Kidney epithelial cell (primary cell): ENCODE measurements around the gene ACTL6B. TPM values are rescaled to one million over a fixed set of nuclear protein-coding genes. Genes with fewer than 3 reads are reported as not detected.
A peak's percentile ranks its signal among the peaks of the same experiment; 100 is the strongest.

Experiments used
- DNase-seq: peaks from one replicate; pipeline ENCODE4 v3.0.0-alpha.2; 2010; ENCODE audit warnings: low read depth
- H3K27me3 ChIP-seq: 2 replicates; pipeline ENCODE4 v1.6.0; 2011; ENCODE audit warnings: low read length; ENCODE audit not compliant: control insufficient read depth, insufficient read depth
- H3K36me3 ChIP-seq: 2 replicates; pipeline ENCODE4 v1.5.1; 2011; ENCODE audit warnings: low read length; ENCODE audit not compliant: control insufficient read depth, insufficient read depth
- H3K4me3 ChIP-seq: 2 replicates; pipeline ENCODE4 v1.5.1; 2011; ENCODE audit warnings: low read depth, mild to moderate bottlenecking, control low read depth, low read length
- total RNA-seq: library from RNA; depleted of rRNA; stranded (reverse); fragments of >200 nt; gene quantifications from 2 replicates; pipeline ENCODE4 v1.2.3, GENCODE V29; 2015
- TF ChIP-seq, protein P1 (sequence below): IDR thresholded peaks from 2 replicates; pipeline ENCODE4 v1.5.1; 2011; ENCODE audit warnings: mild to moderate bottlenecking, moderate library complexity, low read length, control low read depth, inconsistent platforms; ENCODE audit not compliant: insufficient read depth, poor library complexity, severe bottlenecking

Gene ACTL6B
- total RNA-seq, 1 donor from 2014 or later, result not detected

DNA sequence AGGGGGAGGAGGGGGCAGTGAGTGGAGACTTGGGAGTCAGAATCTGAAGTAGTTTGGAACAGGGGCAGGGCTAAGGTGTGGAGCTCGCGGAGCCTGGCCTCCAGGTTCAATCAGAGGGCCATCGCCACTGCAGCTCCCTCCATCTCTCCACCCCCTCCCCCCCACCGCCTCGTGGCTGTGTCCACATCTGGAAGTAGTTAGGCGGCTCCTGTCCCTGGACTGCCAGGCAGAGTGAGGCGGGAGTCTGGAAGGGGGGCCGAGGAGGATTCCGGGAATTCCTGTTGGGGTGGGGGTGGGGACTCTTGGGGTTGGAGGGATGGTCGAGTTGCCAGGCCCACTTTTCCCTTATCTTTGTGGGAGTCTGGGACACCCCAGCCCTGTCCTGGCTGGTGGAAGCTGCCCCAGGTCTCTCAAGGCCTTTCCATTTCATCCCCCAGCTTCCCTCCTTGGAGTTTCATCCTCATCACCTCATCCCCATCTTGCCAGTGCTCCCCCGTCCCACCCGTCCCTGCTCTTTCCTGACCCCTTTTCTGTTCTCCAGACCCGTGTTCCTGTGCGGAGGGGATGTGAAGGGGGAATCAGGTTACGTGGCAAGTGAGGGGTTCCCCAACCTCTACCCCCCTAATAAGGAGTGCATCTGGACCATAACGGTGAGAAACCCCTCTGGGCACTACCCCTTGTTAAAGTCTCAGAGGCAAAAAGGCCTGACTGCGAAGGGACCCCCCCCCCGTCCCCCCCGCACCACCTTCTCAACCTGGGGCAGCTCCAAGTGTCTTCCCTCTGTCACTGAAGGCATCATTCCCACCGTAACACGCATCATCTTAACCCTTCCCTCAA lies 53.1 kb downstream of the ACTL6B start:
- TF ChIP-seq, protein P1, sequence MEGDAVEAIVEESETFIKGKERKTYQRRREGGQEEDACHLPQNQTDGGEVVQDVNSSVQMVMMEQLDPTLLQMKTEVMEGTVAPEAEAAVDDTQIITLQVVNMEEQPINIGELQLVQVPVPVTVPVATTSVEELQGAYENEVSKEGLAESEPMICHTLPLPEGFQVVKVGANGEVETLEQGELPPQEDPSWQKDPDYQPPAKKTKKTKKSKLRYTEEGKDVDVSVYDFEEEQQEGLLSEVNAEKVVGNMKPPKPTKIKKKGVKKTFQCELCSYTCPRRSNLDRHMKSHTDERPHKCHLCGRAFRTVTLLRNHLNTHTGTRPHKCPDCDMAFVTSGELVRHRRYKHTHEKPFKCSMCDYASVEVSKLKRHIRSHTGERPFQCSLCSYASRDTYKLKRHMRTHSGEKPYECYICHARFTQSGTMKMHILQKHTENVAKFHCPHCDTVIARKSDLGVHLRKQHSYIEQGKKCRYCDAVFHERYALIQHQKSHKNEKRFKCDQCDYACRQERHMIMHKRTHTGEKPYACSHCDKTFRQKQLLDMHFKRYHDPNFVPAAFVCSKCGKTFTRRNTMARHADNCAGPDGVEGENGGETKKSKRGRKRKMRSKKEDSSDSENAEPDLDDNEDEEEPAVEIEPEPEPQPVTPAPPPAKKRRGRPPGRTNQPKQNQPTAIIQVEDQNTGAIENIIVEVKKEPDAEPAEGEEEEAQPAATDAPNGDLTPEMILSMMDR, result no peak
- Histone ChIP-seq H3K27me3 (no peaks in the 10 kb centered on the region), H3K36me3 (no peaks in the 10 kb centered on the region), H3K4me3 (peak overlapping the region; percentile 51)
- no peak for DNase-seq

GRCh38 chr7:100600730-100601038 lies 55.6 kb downstream of the ACTL6B start:
- DNase-seq, result no peak

DNA sequence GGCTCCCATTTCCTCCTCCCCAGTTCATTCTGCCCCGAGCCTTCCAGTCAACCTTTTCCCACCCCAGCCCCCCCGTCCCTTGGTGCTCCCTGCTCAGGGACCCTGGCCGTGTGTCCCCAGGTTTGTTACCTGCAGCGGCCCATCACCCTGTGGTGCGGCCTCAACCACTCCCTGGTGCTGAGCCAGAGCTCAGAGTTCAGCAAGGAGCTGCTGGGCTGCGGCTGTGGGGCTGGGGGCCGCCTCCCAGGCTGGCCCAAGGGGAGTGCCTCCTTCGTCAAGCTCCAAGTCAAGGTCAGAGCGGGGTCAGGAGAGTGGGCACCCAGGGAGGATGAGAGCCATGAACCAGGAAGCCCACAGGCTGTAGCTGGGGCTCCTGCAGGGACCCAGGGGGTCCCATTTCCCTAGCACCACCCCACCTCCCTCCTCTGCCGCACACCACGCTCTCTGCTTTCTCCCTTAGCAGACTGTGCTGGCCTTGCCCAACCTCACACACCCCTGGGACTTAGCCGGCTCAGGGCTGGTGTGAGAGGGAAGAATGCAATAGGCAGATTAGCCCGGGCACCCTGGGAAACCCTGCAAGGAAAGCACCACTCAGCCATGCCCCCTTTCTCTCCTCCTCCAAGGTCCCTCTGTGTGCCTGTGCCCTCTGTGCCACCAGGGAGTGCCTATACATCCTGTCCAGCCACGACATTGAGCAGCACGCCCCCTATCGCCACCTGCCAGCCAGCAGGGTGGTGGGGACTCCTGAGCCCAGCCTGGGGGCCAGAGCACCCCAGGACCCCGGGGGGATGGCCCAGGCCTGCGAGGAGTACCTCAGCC lies 56.1 kb downstream of the ACTL6B start:
- TF ChIP-seq, protein P1, result no peak

More at GRCh38 chr7:100600730-100601038, 55.6 kb downstream of the ACTL6B start:
- no peaks in the 10 kb centered on the region for H3K27me3 ChIP-seq
- no peak overlapping the region for H3K4me3 ChIP-seq
- TF ChIP-seq, protein P1, result no peak
- no peaks in the 10 kb centered on the region for H3K36me3 ChIP-seq

DNA sequence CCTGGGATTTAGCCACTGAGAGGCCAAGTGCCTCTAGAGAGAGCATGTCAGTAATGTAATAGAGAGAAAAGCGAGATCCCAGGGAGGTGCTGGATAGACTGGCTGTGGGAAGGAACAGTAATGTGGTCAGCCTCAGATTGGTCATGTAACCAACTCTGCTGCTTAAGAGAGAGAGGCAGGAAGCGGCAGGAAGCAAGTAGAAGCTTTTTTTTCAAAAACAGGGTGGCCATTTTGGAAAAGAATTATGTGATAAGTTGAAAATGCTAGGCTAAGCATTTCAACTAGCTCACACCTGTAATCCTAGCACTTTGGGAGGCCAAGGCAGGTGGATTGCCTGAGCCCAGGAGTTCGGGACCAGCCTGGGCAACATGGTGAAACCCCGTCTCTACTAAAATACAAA lies 57.8 kb downstream of the ACTL6B start:
- H3K4me3 ChIP-seq, result no peak overlapping the region
- TF ChIP-seq, protein P1, result no peak
- H3K36me3 ChIP-seq, result no peaks in the 10 kb centered on the region
- H3K27me3 ChIP-seq, result no peaks in the 10 kb centered on the region
- no peak for DNase-seq

More for the DNA sequence above, 56.1 kb downstream of the ACTL6B start:
- Histone ChIP-seq H3K36me3 (no peaks in the 10 kb centered on the region), H3K4me3 (no peak overlapping the region), H3K27me3 (no peaks in the 10 kb centered on the region)
- no peak for DNase-seq

DNA sequence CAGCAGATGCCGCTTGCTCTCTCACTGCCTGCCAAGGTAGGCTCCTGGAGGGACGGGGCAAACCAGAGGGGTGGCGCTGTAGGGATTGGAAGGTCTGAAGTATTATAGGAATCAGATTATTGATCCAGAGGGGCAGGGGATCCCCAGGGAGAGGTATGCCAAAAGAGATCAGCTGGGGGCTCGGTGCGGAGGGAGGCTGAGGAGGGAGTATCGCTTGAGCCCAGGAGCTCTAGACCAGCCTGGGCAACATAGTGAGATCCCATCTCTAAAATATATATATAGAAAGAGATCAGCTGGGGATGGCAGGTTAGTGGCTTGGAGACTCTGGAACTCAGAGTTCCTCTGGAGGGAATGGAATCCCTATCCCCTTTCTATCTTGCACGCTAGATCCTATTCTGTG lies 61.1 kb downstream of the ACTL6B start:
- TF ChIP-seq, protein P1, result no peak
- H3K36me3 ChIP-seq, result no peaks in the 10 kb centered on the region
- DNase-seq, result no peak
- H3K4me3 ChIP-seq, result no peak overlapping the region
- peaks cover 1% of the 10 kb centered on the region for H3K27me3 ChIP-seq

Other genes with a start within 250 kb of the ACTL6B start
- gene ZCWPW1, start 227.7 kb downstream of the ACTL6B start, total RNA-seq, result 0.88 and 1.8 TPM in 2 replicates
- gene MEPCE, start 226.6 kb downstream of the ACTL6B start, total RNA-seq, result 29.7 and 30.0 TPM in 2 replicates
- gene PPP1R35, start 220.0 kb downstream of the ACTL6B start, total RNA-seq, result 28.0 and 39.8 TPM in 2 replicates
- gene SPACDR, start 192.2 kb downstream of the ACTL6B start, total RNA-seq, result not detected in 2 replicates
- gene TSC22D4, start 177.2 kb downstream of the ACTL6B start, total RNA-seq, result 41.6 and 45.3 TPM in 2 replicates
- gene NYAP1, start 172.5 kb downstream of the ACTL6B start, total RNA-seq, result 0.14 and 0.46 TPM in 2 replicates
- 4.0 and 8.6 TPM in 2 replicates for gene AGFG2, start 117.2 kb downstream of the ACTL6B start, total RNA-seq
- 0.62 TPM in 1 of 2 replicates, not detected in the other for gene SAP25, start 82.5 kb downstream of the ACTL6B start, total RNA-seq
- gene LRCH4, start 70.3 kb downstream of the ACTL6B start, total RNA-seq, result 69.0 and 85.2 TPM in 2 replicates
- gene FBXO24, start 70.1 kb downstream of the ACTL6B start, total RNA-seq, result 0.55 and 0.79 TPM in 2 replicates
- gene PCOLCE, start 54.1 kb downstream of the ACTL6B start, total RNA-seq, result 4.7 and 6.4 TPM in 2 replicates
- gene MOSPD3, start 43.9 kb downstream of the ACTL6B start, total RNA-seq, result 14.5 and 23.3 TPM in 2 replicates
- gene TFR2, start 14.9 kb downstream of the ACTL6B start, total RNA-seq, result 0.34 and 0.71 TPM in 2 replicates
- gene GNB2, start 17.3 kb upstream of the ACTL6B start, total RNA-seq, result 330 and 391 TPM in 2 replicates
- 23.1 and 23.5 TPM in 2 replicates for gene GIGYF1, start 37.8 kb upstream of the ACTL6B start, total RNA-seq
- 46.1 and 52.8 TPM in 2 replicates for gene POP7, start 49.7 kb upstream of the ACTL6B start, total RNA-seq
- gene EPO, start 64.0 kb upstream of the ACTL6B start, total RNA-seq, result not detected in 2 replicates
- not detected in 2 replicates for gene ZAN, start 77.1 kb upstream of the ACTL6B start, total RNA-seq
- 138 TPM in 2 replicates for gene EPHB4, start 171.1 kb upstream of the ACTL6B start, total RNA-seq
- gene SLC12A9, start 196.3 kb upstream of the ACTL6B start, total RNA-seq, result 15.7 and 18.3 TPM in 2 replicates
- gene TRIP6, start 210.9 kb upstream of the ACTL6B start, total RNA-seq, result 113 and 114 TPM in 2 replicates
- gene SRRT, start 218.7 kb upstream of the ACTL6B start, total RNA-seq, result 65.9 and 67.9 TPM in 2 replicates
- 1.6 and 4.3 TPM in 2 replicates for gene UFSP1, start 233.3 kb upstream of the ACTL6B start, total RNA-seq
- gene ACHE, start 239.4 kb upstream of the ACTL6B start, total RNA-seq, result 1.3 and 6.4 TPM in 2 replicates